Stimulated activated naive CD8-positive, alpha-beta T cell treated with anti-CD3 and anti-CD28 coated beads, Interleukin-15, Interleukin-2, amounts not matched to agents 100 ng/mL and 50 ng/mL, for 24 hours (primary cell): ENCODE data around the gene CTAGE8.
"Not testable (repeated sequence)": the region's sequence is repeated elsewhere in the genome, so short reads cannot be mapped to it uniquely, and the experiment has no call there.

Experiments used
- H3K27ac Mint-ChIP-seq: one replicate; pipeline ENCODE4 v1.8.0; 2021; ENCODE audit warnings: mild to moderate bottlenecking, mixed read lengths
- H3K27me3 Mint-ChIP-seq: one replicate; pipeline ENCODE4 v1.8.0; 2021; ENCODE audit warnings: mixed read lengths
- H3K36me3 Mint-ChIP-seq: one replicate; pipeline ENCODE4 v1.8.0; 2021; ENCODE audit warnings: low read depth, mixed read lengths
- H3K4me1 Mint-ChIP-seq: one replicate; pipeline ENCODE4 v1.8.0; 2021; ENCODE audit warnings: low read depth, mixed read lengths
- H3K4me3 Mint-ChIP-seq: one replicate; pipeline ENCODE4 v1.8.0; 2021; ENCODE audit warnings: mild to moderate bottlenecking, mixed read lengths
- H3K9me3 Mint-ChIP-seq: one replicate; pipeline ENCODE4 v1.8.0; 2021; ENCODE audit warnings: mixed read lengths

The CTAGE8 gene

GRCh38 chr7:144281981-144282380, 12.9 kb upstream of the CTAGE8 start:
- not testable (repeated sequence) for H3K27ac Mint-ChIP-seq, H3K4me1 Mint-ChIP-seq, H3K9me3 Mint-ChIP-seq, H3K4me3 Mint-ChIP-seq, H3K27me3 Mint-ChIP-seq, H3K36me3 Mint-ChIP-seq

GRCh38 chr7:144280010-144280409, 10.9 kb upstream of the CTAGE8 start:
- H3K27ac Mint-ChIP-seq, H3K36me3 Mint-ChIP-seq, H3K4me1 Mint-ChIP-seq, H3K9me3 Mint-ChIP-seq, H3K27me3 Mint-ChIP-seq, H3K4me3 Mint-ChIP-seq: not testable (repeated sequence)

GRCh38 chr7:144275281-144275680, 6.2 kb upstream of the CTAGE8 start:
- not testable (repeated sequence) for H3K4me3 Mint-ChIP-seq, H3K4me1 Mint-ChIP-seq, H3K27ac Mint-ChIP-seq, H3K27me3 Mint-ChIP-seq, H3K36me3 Mint-ChIP-seq, H3K9me3 Mint-ChIP-seq

- not testable (repeated sequence) for H3K27ac Mint-ChIP-seq, H3K9me3 Mint-ChIP-seq, H3K27me3 Mint-ChIP-seq, H3K4me3 Mint-ChIP-seq, H3K4me1 Mint-ChIP-seq, H3K36me3 Mint-ChIP-seq
Observed at GRCh38 chr7:144264692-144265091, 4.4 kb downstream of the CTAGE8 start, which contains the start of gene OR2A7. TSS of gene OR2A7 (minus strand) at chr7:144264792. CDS start at chr7:144259628, 5,164 bp downstream.

- H3K4me3 Mint-ChIP-seq, H3K27ac Mint-ChIP-seq, H3K36me3 Mint-ChIP-seq, H3K27me3 Mint-ChIP-seq, H3K4me1 Mint-ChIP-seq, H3K9me3 Mint-ChIP-seq: not testable (repeated sequence)
Observed at GRCh38 chr7:144262128-144262527, 7.0 kb downstream of the CTAGE8 start.

GRCh38 chr7:144259067-144259466, 10.0 kb downstream of the CTAGE8 start:
- H3K9me3 Mint-ChIP-seq, H3K4me3 Mint-ChIP-seq, H3K27me3 Mint-ChIP-seq, H3K27ac Mint-ChIP-seq, H3K4me1 Mint-ChIP-seq, H3K36me3 Mint-ChIP-seq: not testable (repeated sequence)

- H3K4me3 Mint-ChIP-seq, result no peak overlapping the region
- no peaks in the 10 kb centered on the region for H3K9me3 Mint-ChIP-seq
- no peaks in the 10 kb centered on the region for H3K4me1 Mint-ChIP-seq
- no peaks in the 10 kb centered on the region for H3K27me3 Mint-ChIP-seq
- H3K36me3 Mint-ChIP-seq, result no peaks in the 10 kb centered on the region
- no peak overlapping the region for H3K27ac Mint-ChIP-seq
Observed at GRCh38 chr7:144256112-144256511, 13.0 kb downstream of the CTAGE8 start.

- no peak overlapping the region for H3K4me3 Mint-ChIP-seq
- H3K27ac Mint-ChIP-seq, result no peak overlapping the region
Observed at GRCh38 chr7:144255471-144255897, 13.6 kb downstream of the CTAGE8 start.

GRCh38 chr7:144252307-144252706, 16.8 kb downstream of the CTAGE8 start:
- not testable (repeated sequence) for H3K9me3 Mint-ChIP-seq, H3K4me1 Mint-ChIP-seq, H3K4me3 Mint-ChIP-seq, H3K27ac Mint-ChIP-seq, H3K36me3 Mint-ChIP-seq, H3K27me3 Mint-ChIP-seq

More at GRCh38 chr7:144255471-144255897, 13.6 kb downstream of the CTAGE8 start:
- Mint-ChIP-seq H3K36me3 (no peaks in the 10 kb centered on the region), H3K9me3 (no peaks in the 10 kb centered on the region), H3K4me1 (no peaks in the 10 kb centered on the region), H3K27me3 (no peaks in the 10 kb centered on the region)

- not testable (repeated sequence) for H3K27me3 Mint-ChIP-seq, H3K27ac Mint-ChIP-seq, H3K4me3 Mint-ChIP-seq, H3K36me3 Mint-ChIP-seq, H3K4me1 Mint-ChIP-seq, H3K9me3 Mint-ChIP-seq
Observed at GRCh38 chr7:144247674-144248330, 21.3 kb downstream of the CTAGE8 start.

GRCh38 chr7:144246967-144247366, 22.1 kb downstream of the CTAGE8 start:
- H3K4me3 Mint-ChIP-seq, H3K27me3 Mint-ChIP-seq, H3K36me3 Mint-ChIP-seq, H3K9me3 Mint-ChIP-seq, H3K27ac Mint-ChIP-seq, H3K4me1 Mint-ChIP-seq: not testable (repeated sequence)

- not testable (repeated sequence) for H3K27me3 Mint-ChIP-seq, H3K9me3 Mint-ChIP-seq, H3K36me3 Mint-ChIP-seq, H3K27ac Mint-ChIP-seq, H3K4me1 Mint-ChIP-seq, H3K4me3 Mint-ChIP-seq
Observed at GRCh38 chr7:144245372-144245771, 23.7 kb downstream of the CTAGE8 start.

GRCh38 chr7:144239365-144239764, 29.7 kb downstream of the CTAGE8 start, which contains the start of gene OR2A42:
TSS of gene OR2A42 (minus strand) at chr7:144239605. CDS start at chr7:144232843, 6,762 bp downstream.
- not testable (repeated sequence) for H3K36me3 Mint-ChIP-seq, H3K9me3 Mint-ChIP-seq, H3K4me3 Mint-ChIP-seq, H3K4me1 Mint-ChIP-seq, H3K27ac Mint-ChIP-seq, H3K27me3 Mint-ChIP-seq

- H3K36me3 Mint-ChIP-seq, H3K27me3 Mint-ChIP-seq, H3K4me3 Mint-ChIP-seq, H3K4me1 Mint-ChIP-seq, H3K9me3 Mint-ChIP-seq, H3K27ac Mint-ChIP-seq: not testable (repeated sequence)
Observed at GRCh38 chr7:144238530-144239082, 30.5 kb downstream of the CTAGE8 start.

- H3K36me3 Mint-ChIP-seq, H3K27ac Mint-ChIP-seq, H3K4me3 Mint-ChIP-seq, H3K9me3 Mint-ChIP-seq, H3K27me3 Mint-ChIP-seq, H3K4me1 Mint-ChIP-seq: not testable (repeated sequence)
Observed at GRCh38 chr7:144233039-144233438, 36.0 kb downstream of the CTAGE8 start.

GRCh38 chr7:144231027-144231426, 38.1 kb downstream of the CTAGE8 start:
- not testable (repeated sequence) for H3K4me1 Mint-ChIP-seq, H3K4me3 Mint-ChIP-seq, H3K9me3 Mint-ChIP-seq, H3K36me3 Mint-ChIP-seq, H3K27ac Mint-ChIP-seq, H3K27me3 Mint-ChIP-seq
